Right atrium auricular region (tissue), 2 donors: Measurements from ENCODE around the gene ZNF385B. TPM values are rescaled to one million over a fixed set of nuclear protein-coding genes. Genes with fewer than 3 reads are reported as not detected.

Experiments used
- DNase-seq: peaks from one replicate; pipeline ENCODE4 v3.0.0-alpha.2; 2019; ENCODE audit warnings: low spot score
- H3K27ac ChIP-seq, 2 donors: fragments of 200-600 bp; sonication (generic); 1 replicate in 1 of 2; 2 replicates in 1 of 2; pipeline ENCODE4 v1.5.1; 2016 to 2019
- H3K27me3 ChIP-seq, 2 donors: fragments of 200-600 bp; sonication (generic); one replicate each; pipeline versions ENCODE4 v1.5.1 to v1.6.0; 2017 to 2019
- H3K36me3 ChIP-seq: fragments of 200-600 bp; sonication (generic); one replicate; pipeline ENCODE4 v1.5.1; 2016
- H3K4me1 ChIP-seq, 2 donors: fragments of 200-600 bp; sonication (generic); one replicate each; pipeline versions ENCODE4 v1.5.1 to v1.6.0; 2017 to 2019
- H3K4me3 ChIP-seq, 2 donors: fragments of 200-600 bp; sonication (generic); 1 replicate in 1 of 2; 2 replicates in 1 of 2; pipeline ENCODE4 v1.5.1; 2017 to 2019; ENCODE audit warnings: mild to moderate bottlenecking in 1 of 2, moderate library complexity in 1 of 2
- H3K9me3 ChIP-seq, 2 donors: fragments of 200-600 bp; sonication (generic); one replicate each; pipeline ENCODE4 v1.5.1; 2019
- total RNA-seq, 2 donors: library from RNA; depleted of rRNA; stranded (reverse); fragments of >200 nt; gene quantifications; one replicate each; pipeline ENCODE4 v1.1.0, GENCODE V29; 2016
- TF ChIP-seq, protein P1 (sequence below), 2 donors: fragments of 200-600 bp; sonication (generic); IDR thresholded peaks; one replicate each; pipeline ENCODE4 v1.5.1; 2019; ENCODE audit warnings: antibody characterized with exemption in 2 of 2

The ZNF385B gene
- 10 to 100 TPM; 23.2 to 33.3 TPM for total RNA-seq

- Histone ChIP-seq H3K27ac (peak within 1 kb of the TSS; percentile 42 to 46), H3K9me3 (no peaks in the 10 kb centered on the region), H3K4me1 (peaks cover 0 to 20% of the 10 kb centered on the region in 2 donors), H3K27me3 (no peaks in the 10 kb centered on the region), H3K4me3 (peak within 1 kb of the TSS; percentile 33 to 56), H3K36me3 (no peaks in the 10 kb centered on the region)
- TF ChIP-seq, protein P1, sequence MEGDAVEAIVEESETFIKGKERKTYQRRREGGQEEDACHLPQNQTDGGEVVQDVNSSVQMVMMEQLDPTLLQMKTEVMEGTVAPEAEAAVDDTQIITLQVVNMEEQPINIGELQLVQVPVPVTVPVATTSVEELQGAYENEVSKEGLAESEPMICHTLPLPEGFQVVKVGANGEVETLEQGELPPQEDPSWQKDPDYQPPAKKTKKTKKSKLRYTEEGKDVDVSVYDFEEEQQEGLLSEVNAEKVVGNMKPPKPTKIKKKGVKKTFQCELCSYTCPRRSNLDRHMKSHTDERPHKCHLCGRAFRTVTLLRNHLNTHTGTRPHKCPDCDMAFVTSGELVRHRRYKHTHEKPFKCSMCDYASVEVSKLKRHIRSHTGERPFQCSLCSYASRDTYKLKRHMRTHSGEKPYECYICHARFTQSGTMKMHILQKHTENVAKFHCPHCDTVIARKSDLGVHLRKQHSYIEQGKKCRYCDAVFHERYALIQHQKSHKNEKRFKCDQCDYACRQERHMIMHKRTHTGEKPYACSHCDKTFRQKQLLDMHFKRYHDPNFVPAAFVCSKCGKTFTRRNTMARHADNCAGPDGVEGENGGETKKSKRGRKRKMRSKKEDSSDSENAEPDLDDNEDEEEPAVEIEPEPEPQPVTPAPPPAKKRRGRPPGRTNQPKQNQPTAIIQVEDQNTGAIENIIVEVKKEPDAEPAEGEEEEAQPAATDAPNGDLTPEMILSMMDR (IDR thresholded peaks at IDR 0.05) = no peak
- no peak for DNase-seq
Measured at GRCh38 chr2:179861416-179862067, at the start of gene ZNF385B. Gene ZNF385B (minus strand): TSS chr2:179861612.

GRCh38 chr2:179910735-179911113, 49.3 kb upstream of the ZNF385B start:
- Histone ChIP-seq H3K36me3 (no peaks in the 10 kb centered on the region), H3K4me3 (no peak overlapping the region), H3K27me3 (no peaks in the 10 kb centered on the region), H3K4me1 (no peaks in the 10 kb centered on the region), H3K9me3 (no peaks in the 10 kb centered on the region), H3K27ac (no peak overlapping the region)
- TF ChIP-seq, protein P1 (IDR thresholded peaks at IDR 0.05) = no peak
- DNase-seq = no peak

DNA sequence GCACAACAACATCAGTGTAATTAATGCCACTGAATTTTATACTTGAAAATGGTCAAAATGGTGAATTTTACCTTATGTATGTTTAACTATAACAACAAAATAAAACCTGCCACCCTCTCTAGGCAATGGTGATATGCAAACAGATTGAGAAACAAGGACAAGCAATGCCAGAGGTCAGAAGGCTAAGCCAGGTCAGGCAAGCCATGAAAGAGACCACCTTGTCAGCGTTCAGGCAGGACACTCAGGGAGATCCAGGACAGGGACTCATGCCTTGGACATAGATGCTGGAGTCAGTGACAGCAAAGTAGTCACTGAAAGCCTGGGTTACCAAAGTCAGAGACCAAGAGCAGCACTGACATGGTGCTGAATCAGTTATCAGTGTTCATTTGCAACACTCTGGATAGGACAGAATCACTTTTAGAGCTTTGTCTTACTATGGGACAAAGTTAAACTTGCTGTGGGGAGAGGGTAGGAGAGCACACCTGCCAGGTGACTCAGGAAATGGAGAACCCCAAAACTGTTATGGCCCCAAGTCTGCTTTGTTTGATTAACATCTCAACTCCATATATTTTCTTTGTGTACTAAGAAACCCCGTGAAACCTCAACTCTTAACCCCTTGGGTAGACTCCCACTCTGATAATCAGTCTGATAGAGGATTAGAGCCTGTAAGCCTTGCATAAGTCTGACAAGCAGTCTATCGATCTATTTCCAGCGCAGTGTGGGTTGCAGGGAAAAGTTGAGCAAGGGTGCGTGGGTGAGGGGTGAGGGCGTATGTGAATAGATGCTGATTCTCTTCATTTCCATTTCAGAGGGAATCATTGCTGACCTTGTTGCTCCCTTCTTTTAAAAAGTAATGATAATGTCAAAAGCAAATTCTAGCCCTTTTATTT, 48.7 kb upstream of the ZNF385B start:
- no peaks in the 10 kb centered on the region for H3K36me3 ChIP-seq
- H3K9me3 ChIP-seq = no peaks in the 10 kb centered on the region
- no peaks in the 10 kb centered on the region for H3K4me1 ChIP-seq
- no peak for DNase-seq
- H3K27ac ChIP-seq = no peak overlapping the region
- H3K4me3 ChIP-seq = no peak overlapping the region
- no peaks in the 10 kb centered on the region for H3K27me3 ChIP-seq
- TF ChIP-seq, protein P1 (IDR thresholded peaks at IDR 0.05) = no peak

GRCh38 chr2:179900655-179901054, 39.2 kb upstream of the ZNF385B start:
- TF ChIP-seq, protein P1 (IDR thresholded peaks at IDR 0.05) = no peak
- DNase-seq = no peak
- H3K36me3 ChIP-seq = no peaks in the 10 kb centered on the region
- H3K27ac ChIP-seq = no peak overlapping the region
- no peaks in the 10 kb centered on the region for H3K9me3 ChIP-seq
- H3K4me1 ChIP-seq = no peaks in the 10 kb centered on the region
- no peaks in the 10 kb centered on the region for H3K27me3 ChIP-seq
- H3K4me3 ChIP-seq = no peak overlapping the region

GRCh38 chr2:179899666-179900065, 38.3 kb upstream of the ZNF385B start:
- H3K4me3 ChIP-seq = no peak overlapping the region
- no peak overlapping the region for H3K27ac ChIP-seq
- DNase-seq = no peak
- TF ChIP-seq, protein P1 (IDR thresholded peaks at IDR 0.05) = no peak
- H3K9me3 ChIP-seq = no peaks in the 10 kb centered on the region
- no peaks in the 10 kb centered on the region for H3K27me3 ChIP-seq
- no peaks in the 10 kb centered on the region for H3K36me3 ChIP-seq
- no peaks in the 10 kb centered on the region for H3K4me1 ChIP-seq
